Stimulated activated CD8-positive, alpha-beta memory T cell treated with anti-CD3 and anti-CD28 coated beads, Interleukin-12 subunit alpha, Interleukin-12 subunit beta, amount 100 ng/mL, for 24 hours (primary cell): ENCODE measurements around the gene ERI2.
"Not testable (repeated sequence)": the region's sequence is repeated elsewhere in the genome, so short reads cannot be mapped to it uniquely, and the experiment has no call there.

Experiments used
- DNase-seq: peaks from one replicate; pipeline ENCODE4 v3.0.0-alpha.2; 2020; ENCODE audit errors: extremely low read depth

The ERI2 gene

GRCh38 chr16:20814784-20815183, 8.5 kb upstream of the ERI2 start:
- DNase-seq, result no peak

GRCh38 chr16:20812510-20812909, 6.2 kb upstream of the ERI2 start:
- DNase-seq, result no peak

GRCh38 chr16:20811889-20812439, 5.7 kb upstream of the ERI2 start:
- no peak for DNase-seq

GRCh38 chr16:20807862-20808261, 1.6 kb upstream of the ERI2 start:
- DNase-seq, result no peak

GRCh38 chr16:20805684-20806167, 546 bp downstream of the ERI2 start:
- DNase-seq, result not testable (repeated sequence)

GRCh38 chr16:20803561-20804214, 2.6 kb downstream of the ERI2 start:
- no peak for DNase-seq

GRCh38 chr16:20803192-20803560, 3.1 kb downstream of the ERI2 start:
- DNase-seq, result no peak

GRCh38 chr16:20801278-20801677, 5.0 kb downstream of the ERI2 start:
- DNase-seq, result no peak

- DNase-seq, result no peak
Measured at GRCh38 chr16:20799599-20799998, 6.7 kb downstream of the ERI2 start.

- no peak for DNase-seq
Measured at GRCh38 chr16:20798364-20798763, 7.9 kb downstream of the ERI2 start.

- no peak for DNase-seq
Measured at GRCh38 chr16:20791923-20792612, 14.2 kb downstream of the ERI2 start.

GRCh38 chr16:20789130-20789529, 17.1 kb downstream of the ERI2 start:
- DNase-seq, result no peak

- DNase-seq, result no peak
Measured at GRCh38 chr16:20784204-20784603, 22.1 kb downstream of the ERI2 start.

- no peak for DNase-seq
Measured at GRCh38 chr16:20782470-20782869, 23.8 kb downstream of the ERI2 start.

GRCh38 chr16:20781697-20782096, 24.6 kb downstream of the ERI2 start:
- DNase-seq, result no peak

- DNase-seq, result peak; percentile 7
Measured at GRCh38 chr16:20774703-20775362, 31.4 kb downstream of the ERI2 start.

- DNase-seq, result no peak
Measured at GRCh38 chr16:20773679-20774078, 32.6 kb downstream of the ERI2 start.

GRCh38 chr16:20768818-20769217, 37.5 kb downstream of the ERI2 start:
- DNase-seq, result no peak

- DNase-seq, result no peak
Measured at GRCh38 chr16:20768121-20768520, 38.2 kb downstream of the ERI2 start.

GRCh38 chr16:20767577-20767976, 38.7 kb downstream of the ERI2 start:
- no peak for DNase-seq

GRCh38 chr16:20766294-20766693, 40.0 kb downstream of the ERI2 start:
- no peak for DNase-seq

GRCh38 chr16:20765732-20766131, 40.5 kb downstream of the ERI2 start:
- DNase-seq, result no peak

GRCh38 chr16:20764448-20764847, 41.8 kb downstream of the ERI2 start:
- not testable (repeated sequence) for DNase-seq
